Panc1 (cell line): ENCODE results near the gene FBXL15. TPM values are rescaled to one million over a fixed set of nuclear protein-coding genes. Genes with fewer than 3 reads are reported as not detected.

ENCODE experiments used
- ATAC-seq: fragments of 200-7000 bp; cut with Tn5 transposase; 2 replicates; pipeline ENCODE4 v1.9.1; 2020; ENCODE audit warnings: mild to moderate bottlenecking, moderate library complexity
- BruUV-seq: library from RNA; stranded (reverse); fragments of 400-500 nt; replicated peaks from 2 replicates; lab custom pipeline; 2021; lab: Mats Ljungman, UMichigan
- CTCF ChIA-PET: fragments of 300-600 bp; sonication (Branson Sonifier 250); formaldehyde crosslinking; loops from one replicate; lab custom pipeline; 2022; ENCODE audit warnings: antibody characterized with exemption; lab: Charles Lee
- POLR2A ChIA-PET: fragments of 300-600 bp; sonication (Branson Sonifier 250); formaldehyde crosslinking; loops from one replicate; lab custom pipeline; 2022; ENCODE audit warnings: antibody characterized with exemption; lab: Charles Lee
- DNase-seq: peaks from one replicate; pipeline ENCODE4 v3.0.0-alpha.2; 2010; ENCODE audit warnings: low read depth, low spot score
- H3K27ac ChIP-seq: 2 replicates; pipeline ENCODE4 v1.5.1; 2011; ENCODE audit warnings: mild to moderate bottlenecking, low read length, inconsistent platforms
- H3K27me3 ChIP-seq: fragments of 200-500 bp; sonication (Bioruptor generic); 2 replicates; pipeline ENCODE4 v1.6.0; 2014; ENCODE audit warnings: low read length, inconsistent platforms; ENCODE audit not compliant: control insufficient read depth, insufficient read depth
- H3K36me3 ChIP-seq: fragments of 200-500 bp; sonication (Bioruptor generic); 2 replicates; pipeline ENCODE4 v1.5.1; 2014; ENCODE audit warnings: inconsistent platforms, mild to moderate bottlenecking, low read length, moderate library complexity; ENCODE audit not compliant: control insufficient read depth, insufficient read depth
- H3K4me1 ChIP-seq: 2 replicates; pipeline ENCODE4 v1.5.1; 2011; ENCODE audit warnings: inconsistent platforms, mild to moderate bottlenecking, low read length, moderate library complexity; ENCODE audit not compliant: control insufficient read depth, insufficient read depth
- H3K4me3 ChIP-seq, 2 experiments: 2 replicates each; pipeline ENCODE4 v1.5.1; 2011 to 2012; ENCODE audit warnings: low read depth in 2 of 2, low read length in 2 of 2, mild to moderate bottlenecking in 2 of 2, inconsistent platforms in 1 of 2, moderate library complexity in 1 of 2
- H3K9me3 ChIP-seq: fragments of 200-500 bp; sonication (Bioruptor generic); 2 replicates; pipeline ENCODE4 v1.5.1; 2014; ENCODE audit warnings: low read depth, mild to moderate bottlenecking, inconsistent platforms, low read length, moderate library complexity; ENCODE audit not compliant: control insufficient read depth, insufficient read depth
- POLR2AphosphoS5 ChIP-seq: IDR thresholded peaks from 2 replicates; pipeline ENCODE4 v1.6.1; 2012; ENCODE audit warnings: mild to moderate bottlenecking, low read depth, low read length, moderate library complexity
- SIN3A ChIP-seq: IDR thresholded peaks from 2 replicates; pipeline ENCODE4 v1.6.1; 2012; ENCODE audit warnings: low read depth, mild to moderate bottlenecking, low read length, moderate library complexity, borderline replicate concordance; ENCODE audit not compliant: insufficient read depth
- TCF7L2 ChIP-seq: IDR thresholded peaks from 2 replicates; pipeline ENCODE4 v1.6.1; 2011; ENCODE audit warnings: mild to moderate bottlenecking, low read depth, low read length, inconsistent platforms
- in situ Hi-C: cut with HindIII; loops from 2 replicates; pipeline ENCODE4 v1.10.0; 2016; ENCODE audit warnings: low sequenced_read_pairs, low pct_unique_long_range_greater_than_20kb
- intact Hi-C: fragments of 100-400 bp; cut with micrococcal nuclease; formaldehyde crosslinking; loops from one replicate; pipeline ENCODE4 v1.10.0; 2022; ENCODE audit not compliant: unreplicated experiment
- total RNA-seq: library from RNA; stranded (reverse); gene quantifications from one replicate; pipeline ENCODE4 v1.2.1, GENCODE V29; 2021; ENCODE audit not compliant: unreplicated experiment
- TF ChIP-seq, protein P1 (sequence below), 2 experiments: IDR thresholded peaks; 2 replicates each; pipeline ENCODE4 v1.6.1; 2011 to 2012; ENCODE audit warnings: low read depth in 2 of 2, control low read depth in 1 of 2, low read length in 1 of 2, mild to moderate bottlenecking in 1 of 2, moderate library complexity in 1 of 2; ENCODE audit not compliant: insufficient read depth in 1 of 2
- TF ChIP-seq, protein P2 (sequence below): fragments of 450-650 bp; IDR thresholded peaks from 2 replicates; pipeline ENCODE4 v1.5.1; 2017; ENCODE audit warnings: mild to moderate bottlenecking

Gene FBXL15
- total RNA-seq, 1 experiment from 2014 or later: 7.9 TPM

DNA sequence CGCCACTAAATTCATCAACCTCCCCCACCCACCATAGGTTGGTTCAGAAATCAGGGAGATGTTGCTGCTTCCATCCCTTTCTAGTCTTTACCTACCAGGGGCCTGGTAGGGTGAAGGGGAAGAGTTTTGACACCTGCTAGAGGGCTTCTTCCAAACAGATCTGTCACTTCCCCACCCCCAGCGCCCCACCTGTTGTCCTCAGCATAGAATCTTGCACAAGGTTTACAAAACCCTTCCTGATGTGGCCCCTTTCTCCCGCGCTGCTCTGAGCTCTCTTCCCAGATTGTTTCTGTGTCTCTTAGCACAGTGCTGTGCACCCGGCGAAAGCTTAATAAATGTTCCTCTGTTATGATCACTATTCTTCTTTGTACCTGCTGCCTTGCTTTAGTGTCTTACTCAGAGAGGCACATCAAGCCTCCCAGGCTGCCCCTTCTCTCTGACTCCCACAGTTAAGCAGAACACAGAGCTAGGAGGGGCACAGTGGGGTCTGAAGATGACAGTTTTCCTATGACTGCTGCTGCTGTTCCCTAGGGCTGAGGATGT, 41.9 kb downstream of the FBXL15 start:
- ATAC-seq: 0 out of 2 replicates have a peak, but pooled peaks have one; percentile 2
- intact Hi-C loops (no loop called here), in situ Hi-C loops (no loop called here)
- Histone ChIP-seq H3K4me3 (peak overlapping the region; percentile 14 to 35; a peak in 3 of 4 replicates), H3K4me1 (peaks cover 23% of the 10 kb centered on the region), H3K27ac (no peak overlapping the region), H3K27me3 (no peaks in the 10 kb centered on the region), H3K36me3 (peaks cover 3% of the 10 kb centered on the region; the same call in 1 of the 2 replicates), H3K9me3 (no peaks in the 10 kb centered on the region)
- TF ChIP-seq, protein P1, sequence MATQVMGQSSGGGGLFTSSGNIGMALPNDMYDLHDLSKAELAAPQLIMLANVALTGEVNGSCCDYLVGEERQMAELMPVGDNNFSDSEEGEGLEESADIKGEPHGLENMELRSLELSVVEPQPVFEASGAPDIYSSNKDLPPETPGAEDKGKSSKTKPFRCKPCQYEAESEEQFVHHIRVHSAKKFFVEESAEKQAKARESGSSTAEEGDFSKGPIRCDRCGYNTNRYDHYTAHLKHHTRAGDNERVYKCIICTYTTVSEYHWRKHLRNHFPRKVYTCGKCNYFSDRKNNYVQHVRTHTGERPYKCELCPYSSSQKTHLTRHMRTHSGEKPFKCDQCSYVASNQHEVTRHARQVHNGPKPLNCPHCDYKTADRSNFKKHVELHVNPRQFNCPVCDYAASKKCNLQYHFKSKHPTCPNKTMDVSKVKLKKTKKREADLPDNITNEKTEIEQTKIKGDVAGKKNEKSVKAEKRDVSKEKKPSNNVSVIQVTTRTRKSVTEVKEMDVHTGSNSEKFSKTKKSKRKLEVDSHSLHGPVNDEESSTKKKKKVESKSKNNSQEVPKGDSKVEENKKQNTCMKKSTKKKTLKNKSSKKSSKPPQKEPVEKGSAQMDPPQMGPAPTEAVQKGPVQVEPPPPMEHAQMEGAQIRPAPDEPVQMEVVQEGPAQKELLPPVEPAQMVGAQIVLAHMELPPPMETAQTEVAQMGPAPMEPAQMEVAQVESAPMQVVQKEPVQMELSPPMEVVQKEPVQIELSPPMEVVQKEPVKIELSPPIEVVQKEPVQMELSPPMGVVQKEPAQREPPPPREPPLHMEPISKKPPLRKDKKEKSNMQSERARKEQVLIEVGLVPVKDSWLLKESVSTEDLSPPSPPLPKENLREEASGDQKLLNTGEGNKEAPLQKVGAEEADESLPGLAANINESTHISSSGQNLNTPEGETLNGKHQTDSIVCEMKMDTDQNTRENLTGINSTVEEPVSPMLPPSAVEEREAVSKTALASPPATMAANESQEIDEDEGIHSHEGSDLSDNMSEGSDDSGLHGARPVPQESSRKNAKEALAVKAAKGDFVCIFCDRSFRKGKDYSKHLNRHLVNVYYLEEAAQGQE (IDR thresholded peaks at IDR 0.05; ENCODE audit: insufficient read depth in 1 of 2, low read depth in 2 of 2, low read length in 1 of 2): no peak
- TF ChIP-seq TCF7L2 (no peak), SIN3A (no peak), POLR2AphosphoS5 (no peak)
- TF ChIP-seq, protein P2, sequence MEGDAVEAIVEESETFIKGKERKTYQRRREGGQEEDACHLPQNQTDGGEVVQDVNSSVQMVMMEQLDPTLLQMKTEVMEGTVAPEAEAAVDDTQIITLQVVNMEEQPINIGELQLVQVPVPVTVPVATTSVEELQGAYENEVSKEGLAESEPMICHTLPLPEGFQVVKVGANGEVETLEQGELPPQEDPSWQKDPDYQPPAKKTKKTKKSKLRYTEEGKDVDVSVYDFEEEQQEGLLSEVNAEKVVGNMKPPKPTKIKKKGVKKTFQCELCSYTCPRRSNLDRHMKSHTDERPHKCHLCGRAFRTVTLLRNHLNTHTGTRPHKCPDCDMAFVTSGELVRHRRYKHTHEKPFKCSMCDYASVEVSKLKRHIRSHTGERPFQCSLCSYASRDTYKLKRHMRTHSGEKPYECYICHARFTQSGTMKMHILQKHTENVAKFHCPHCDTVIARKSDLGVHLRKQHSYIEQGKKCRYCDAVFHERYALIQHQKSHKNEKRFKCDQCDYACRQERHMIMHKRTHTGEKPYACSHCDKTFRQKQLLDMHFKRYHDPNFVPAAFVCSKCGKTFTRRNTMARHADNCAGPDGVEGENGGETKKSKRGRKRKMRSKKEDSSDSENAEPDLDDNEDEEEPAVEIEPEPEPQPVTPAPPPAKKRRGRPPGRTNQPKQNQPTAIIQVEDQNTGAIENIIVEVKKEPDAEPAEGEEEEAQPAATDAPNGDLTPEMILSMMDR: no peak
- no peak for DNase-seq
- CTCF ChIA-PET: no interaction called here
- POLR2A ChIA-PET: interaction anchor here (0.6 kb wide), 2 partner anchors 12 to 20 kb away, joined by 3 read pairs; no protein-coding TSS in a partner anchor
- TSS peak; percentile 66 for BruUV-seq

DNA sequence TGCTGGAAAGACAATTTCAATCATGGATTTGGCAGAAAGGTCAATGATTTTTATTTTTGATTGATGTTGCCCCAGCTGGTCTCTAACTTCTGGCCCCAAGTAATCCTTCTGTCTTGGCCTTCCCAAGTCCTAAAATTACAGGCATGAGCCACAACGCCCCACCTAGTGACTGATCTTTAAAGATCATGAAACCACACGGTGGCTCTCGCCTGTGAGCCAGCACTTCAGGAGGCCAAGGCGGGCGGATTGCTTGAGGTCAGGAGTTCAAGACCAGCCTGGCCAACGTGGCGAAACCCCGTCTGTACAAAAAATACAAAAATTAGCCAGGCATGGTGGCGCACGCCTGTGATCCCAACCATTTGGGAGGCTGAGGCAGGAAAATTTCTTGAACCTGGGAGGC, 43.3 kb downstream of the FBXL15 start:
- H3K36me3 ChIP-seq: peaks cover 3% of the 10 kb centered on the region; the same call in 1 of the 2 replicates
- BruUV-seq: no TSS peak
- no peaks in the 10 kb centered on the region for H3K9me3 ChIP-seq
- ATAC-seq (no peak), DNase-seq (no peak)
- ChIA-PET CTCF (no interaction called here), POLR2A (no interaction called here)
- H3K27ac ChIP-seq: no peak overlapping the region
- peaks cover 23% of the 10 kb centered on the region for H3K4me1 ChIP-seq
- in situ Hi-C loops (no loop called here), intact Hi-C loops (no loop called here)
- H3K4me3 ChIP-seq: no peak overlapping the region
- TF ChIP-seq TCF7L2: no peak
- TF ChIP-seq, protein P1 (IDR thresholded peaks at IDR 0.05; ENCODE audit: insufficient read depth in 1 of 2, low read depth in 2 of 2, low read length in 1 of 2): no peak
- TF ChIP-seq, protein P2: no peak
- TF ChIP-seq SIN3A: no peak
- no peak for TF ChIP-seq POLR2AphosphoS5
- no peaks in the 10 kb centered on the region for H3K27me3 ChIP-seq
